Choroid plexus epithelial cell (primary cell): ENCODE data around the gene MTA1.

Experiments
- DNase-seq: peaks from one replicate; pipeline ENCODE4 v3.0.0-alpha.2; 2010; ENCODE audit warnings: low read depth
- H3K4me3 ChIP-seq: 2 replicates; pipeline ENCODE4 v1.5.1; 2011; ENCODE audit warnings: low read depth, mild to moderate bottlenecking, control low read depth, low read length, moderate library complexity
- TF ChIP-seq, protein P1 (sequence below): conservative IDR thresholded peaks from 2 replicates; pipeline ENCODE4 v1.5.1; 2011; ENCODE audit warnings: low read depth, mild to moderate bottlenecking, control low read depth, inconsistent platforms, low read length, moderate library complexity

The MTA1 gene

DNA sequence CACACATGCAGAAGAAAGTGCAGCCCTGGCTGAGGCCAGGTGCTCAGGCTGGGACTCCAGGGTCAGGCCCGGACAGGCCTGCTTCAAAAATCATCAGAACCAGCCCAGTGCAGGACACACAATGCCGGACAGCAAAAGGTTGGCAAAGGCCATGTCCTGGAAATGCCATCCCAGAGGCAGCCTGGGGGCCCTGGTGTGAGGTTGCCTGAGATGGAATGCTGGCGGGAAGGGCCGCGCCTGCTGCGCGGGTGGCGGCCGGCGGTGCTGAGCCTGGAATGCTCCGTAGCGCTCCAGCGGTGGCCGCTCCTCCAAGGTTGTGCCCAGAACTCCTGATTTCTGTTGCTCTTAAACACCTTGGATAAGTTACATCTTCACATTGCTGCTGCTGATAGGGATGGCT lies 33.3 kb downstream of the MTA1 start:
- TF ChIP-seq, protein P1, sequence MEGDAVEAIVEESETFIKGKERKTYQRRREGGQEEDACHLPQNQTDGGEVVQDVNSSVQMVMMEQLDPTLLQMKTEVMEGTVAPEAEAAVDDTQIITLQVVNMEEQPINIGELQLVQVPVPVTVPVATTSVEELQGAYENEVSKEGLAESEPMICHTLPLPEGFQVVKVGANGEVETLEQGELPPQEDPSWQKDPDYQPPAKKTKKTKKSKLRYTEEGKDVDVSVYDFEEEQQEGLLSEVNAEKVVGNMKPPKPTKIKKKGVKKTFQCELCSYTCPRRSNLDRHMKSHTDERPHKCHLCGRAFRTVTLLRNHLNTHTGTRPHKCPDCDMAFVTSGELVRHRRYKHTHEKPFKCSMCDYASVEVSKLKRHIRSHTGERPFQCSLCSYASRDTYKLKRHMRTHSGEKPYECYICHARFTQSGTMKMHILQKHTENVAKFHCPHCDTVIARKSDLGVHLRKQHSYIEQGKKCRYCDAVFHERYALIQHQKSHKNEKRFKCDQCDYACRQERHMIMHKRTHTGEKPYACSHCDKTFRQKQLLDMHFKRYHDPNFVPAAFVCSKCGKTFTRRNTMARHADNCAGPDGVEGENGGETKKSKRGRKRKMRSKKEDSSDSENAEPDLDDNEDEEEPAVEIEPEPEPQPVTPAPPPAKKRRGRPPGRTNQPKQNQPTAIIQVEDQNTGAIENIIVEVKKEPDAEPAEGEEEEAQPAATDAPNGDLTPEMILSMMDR: no peak
- no peak overlapping the region for H3K4me3 ChIP-seq
- DNase-seq: no peak

DNA sequence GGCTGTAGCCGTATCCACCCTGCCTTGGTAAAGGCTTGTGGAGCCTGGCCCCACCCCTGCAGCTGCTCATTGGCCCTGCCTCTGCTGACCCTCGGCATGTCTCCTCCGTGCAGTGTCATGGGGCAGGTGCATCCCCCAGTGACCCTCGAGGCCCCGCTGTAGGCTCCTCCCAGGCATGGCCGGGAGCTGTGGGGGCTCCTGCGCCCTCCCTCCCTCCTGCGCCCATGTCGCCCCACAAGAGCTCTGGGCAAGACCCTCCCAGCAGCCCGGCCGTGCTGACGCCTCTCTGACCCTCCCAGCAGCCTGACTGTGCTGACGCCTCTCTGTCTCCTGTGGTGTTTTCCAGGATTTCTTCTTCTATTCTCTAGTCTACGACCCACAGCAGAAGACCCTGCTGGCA lies 34.2 kb downstream of the MTA1 start:
- no peak for DNase-seq
- TF ChIP-seq, protein P1: no peak
- no peak overlapping the region for H3K4me3 ChIP-seq

DNA sequence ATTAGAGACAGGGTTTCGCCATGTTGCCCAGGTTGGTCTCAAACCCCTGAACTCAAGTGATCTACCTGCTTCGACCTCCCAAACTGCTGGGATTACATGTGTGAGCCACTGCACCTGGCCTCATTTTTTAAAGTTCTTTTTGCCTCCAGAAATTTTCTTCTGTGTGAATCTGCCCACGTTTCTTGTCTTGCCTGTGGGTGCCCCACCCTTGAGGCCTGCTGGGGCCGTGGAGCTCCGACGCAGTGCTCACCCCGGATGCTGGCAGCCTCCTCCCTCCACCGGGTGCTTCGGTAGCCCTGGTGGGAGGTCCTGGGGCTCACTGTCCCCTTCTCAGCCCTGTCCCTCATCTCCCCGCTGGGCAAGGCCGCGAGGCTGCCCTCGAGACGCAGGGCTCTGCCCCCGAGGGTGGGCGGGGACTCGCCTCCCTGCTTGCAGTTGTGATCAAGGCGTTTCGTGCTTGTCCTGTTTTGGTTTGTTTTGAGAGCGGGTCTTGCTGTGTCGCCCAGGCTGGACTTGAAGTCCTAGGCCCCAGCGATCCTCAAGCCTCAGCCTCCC lies 35.5 kb downstream of the MTA1 start:
- no peak for DNase-seq
- TF ChIP-seq, protein P1: no peak
- H3K4me3 ChIP-seq: no peak overlapping the region

DNA sequence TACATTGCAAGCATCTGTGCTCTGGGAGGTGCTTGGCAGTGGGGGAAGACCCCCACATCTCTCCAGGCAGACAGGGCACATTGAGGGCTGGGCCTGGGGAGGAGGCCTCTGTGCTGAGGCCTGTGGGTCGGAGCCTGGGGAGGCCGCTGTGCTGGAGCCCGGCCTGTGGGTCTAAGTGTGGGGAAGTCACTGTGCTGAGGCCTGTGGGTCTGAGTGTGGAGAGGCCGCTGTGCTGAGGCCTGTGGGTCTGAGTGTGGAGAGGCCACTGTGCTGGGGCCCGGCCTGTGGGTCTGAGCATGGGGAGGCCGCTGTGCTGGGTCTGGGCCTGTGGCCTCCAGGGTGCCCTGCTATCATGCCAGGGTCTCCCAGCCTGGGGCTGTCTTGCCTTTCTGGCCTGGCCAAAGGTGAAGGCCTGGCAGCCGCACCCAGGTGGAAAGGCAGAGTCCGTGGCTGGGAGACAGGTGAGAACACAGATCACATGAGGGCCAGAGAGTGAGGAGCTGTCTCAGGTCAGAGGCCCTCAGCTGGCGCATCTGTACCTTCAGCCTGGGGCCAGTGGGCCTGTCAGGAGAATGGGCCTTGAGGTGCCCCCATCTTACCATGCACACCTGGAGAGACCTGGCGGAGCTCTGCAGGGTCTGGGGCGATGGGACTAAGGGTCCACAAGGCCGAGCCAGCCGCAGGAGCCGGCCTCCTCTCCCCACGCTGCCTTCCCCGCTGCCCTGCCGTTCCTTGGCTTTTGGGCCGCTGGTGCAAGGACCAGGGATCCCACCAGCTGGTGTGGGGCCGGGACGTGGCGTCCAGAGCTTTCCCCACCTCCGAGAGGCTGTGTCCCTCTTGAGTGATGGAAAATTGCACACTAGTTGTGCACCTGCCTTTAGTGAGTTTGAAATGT lies 36.4 kb downstream of the MTA1 start:
- TF ChIP-seq, protein P1: no peak
- no peak for DNase-seq
- H3K4me3 ChIP-seq: no peak overlapping the region

DNA sequence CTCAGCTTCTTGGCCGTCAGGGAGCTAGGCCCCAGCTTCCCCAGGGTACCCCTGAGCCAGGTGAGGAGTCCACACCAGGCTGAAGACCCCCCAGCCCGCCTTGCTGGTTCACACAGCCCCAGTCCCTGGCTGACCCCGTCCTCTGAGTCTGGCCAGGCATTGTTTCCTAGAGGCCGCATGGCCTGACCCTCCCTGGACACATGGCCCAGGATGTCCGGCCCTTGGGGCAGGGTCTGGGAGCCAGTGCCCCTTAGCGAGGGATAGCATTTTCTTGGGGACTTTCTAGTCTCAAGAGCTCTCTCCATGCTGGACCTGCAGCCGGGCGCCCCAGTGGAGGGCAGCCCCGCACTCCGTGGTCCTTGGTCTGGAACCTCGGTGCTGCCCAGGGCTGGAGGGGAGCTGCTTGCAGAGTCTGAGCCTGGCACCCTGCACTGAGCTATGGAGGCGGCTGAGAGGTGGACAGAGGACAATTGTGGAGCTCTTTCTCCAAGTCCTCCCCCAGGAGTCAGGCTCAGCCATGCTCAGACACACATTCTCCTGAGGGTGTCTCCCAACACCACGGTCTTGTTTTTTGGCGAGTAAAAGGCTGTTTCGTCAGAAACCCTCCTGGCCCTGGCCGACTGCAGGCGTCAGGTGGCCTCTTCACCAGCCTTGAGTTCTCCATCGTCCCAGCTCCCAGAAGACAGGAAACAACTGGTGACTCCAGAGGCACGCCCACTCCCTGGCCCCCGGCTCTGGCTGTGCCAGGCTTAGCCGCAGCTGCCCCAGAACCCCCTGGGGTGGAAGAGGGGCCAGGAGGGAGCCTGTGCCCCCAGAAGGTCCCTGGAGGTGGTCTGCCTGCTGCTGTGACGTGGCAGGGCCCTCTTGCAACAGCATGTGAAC lies 37.4 kb downstream of the MTA1 start:
- TF ChIP-seq, protein P1: no peak
- DNase-seq: no peak
- H3K4me3 ChIP-seq: no peak overlapping the region

DNA sequence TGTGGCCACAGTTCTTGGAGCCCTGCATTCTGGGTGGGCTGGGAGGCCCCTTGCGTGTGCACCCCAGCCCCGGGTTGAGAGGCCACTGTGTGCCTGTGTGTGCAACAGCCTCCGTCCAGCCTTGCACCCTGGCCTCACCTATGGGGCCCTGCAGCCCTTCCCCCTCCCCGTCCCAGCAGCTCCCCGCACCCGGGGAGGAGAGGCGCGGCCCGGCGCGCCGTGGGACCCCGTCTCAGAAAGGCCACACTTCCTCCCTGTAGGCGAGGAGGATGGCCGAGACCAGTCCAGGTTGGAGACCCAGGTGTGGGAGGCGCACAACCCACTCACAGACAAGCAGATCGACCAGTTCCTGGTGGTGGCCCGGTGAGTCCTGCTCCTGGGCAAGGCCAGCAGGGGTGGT lies 38.4 kb downstream of the MTA1 start:
- H3K4me3 ChIP-seq: no peak overlapping the region
- DNase-seq: no peak
- TF ChIP-seq, protein P1: no peak
